ENCODE data around the gene OR14K1. TPM values are rescaled to one million over a fixed set of nuclear protein-coding genes. Genes with fewer than 3 reads are reported as not detected.
"Not testable (repeated sequence)": the region's sequence is repeated elsewhere in the genome, so short reads cannot be mapped to it uniquely, and the experiment has no call there.

OR14K1 gene
- total RNA-seq, 1 experiment from 2014 or later = not detected

GRCh38 chr1:247749870-247750269 lies 11.5 kb downstream of the OR14K1 start:
- Histone ChIP-seq H3K36me3 (ENCODE audit: control insufficient read depth, insufficient read depth, low read length) (no peaks in the 10 kb centered on the region), H3K27me3 (replicated peaks; ENCODE audit: control insufficient read depth, insufficient read depth, low read length) (no peaks in the 10 kb centered on the region), H3K4me1 (no peaks in the 10 kb centered on the region), H3K9me3 (no peaks in the 10 kb centered on the region), H3K4me3 (ENCODE audit: low read depth, low read length) (no peak overlapping the region)
- H3K4me3 Mint-ChIP-seq (ENCODE audit: unreplicated experiment) = no peak overlapping the region
- intact Hi-C loops (cut with micrococcal nuclease; ENCODE audit: unreplicated experiment) = no loop called here
- no peaks in the 10 kb centered on the region for H3K36me3 Mint-ChIP-seq (ENCODE audit: insufficient read depth, unreplicated experiment)
- H3K27me3 Mint-ChIP-seq (ENCODE audit: insufficient read depth, unreplicated experiment) = no peaks in the 10 kb centered on the region
- H3K27ac Mint-ChIP-seq (ENCODE audit: unreplicated experiment) = no peak overlapping the region
- TF ChIP-seq CTCF (IDR thresholded peaks at IDR 0.05; ENCODE audit: insufficient read depth in 1 of 2, low read depth in 1 of 2, low read length in 1 of 2, severe bottlenecking in 1 of 2, unreplicated experiment in 1 of 2) = no peak
- CTCF ChIA-PET = no interaction called here
- DNase-seq = no peak
- POLR2A ChIA-PET = no interaction called here
- peaks cover 11% of the 10 kb centered on the region for H3K9me3 Mint-ChIP-seq (ENCODE audit: unreplicated experiment)
- no TSS peak for BruUV-seq (replicated peaks)
- no peaks in the 10 kb centered on the region for H3K4me1 Mint-ChIP-seq (ENCODE audit: low read depth, unreplicated experiment)

GRCh38 chr1:247754311-247754710 lies 15.9 kb downstream of the OR14K1 start:
- intact Hi-C loops (cut with micrococcal nuclease; ENCODE audit: unreplicated experiment); H3K4me1 ChIP-seq; H3K9me3 ChIP-seq; H3K4me1 Mint-ChIP-seq (ENCODE audit: low read depth, unreplicated experiment); H3K4me3 ChIP-seq (ENCODE audit: low read depth, low read length); DNase-seq; CTCF ChIA-PET; H3K27me3 ChIP-seq (replicated peaks; ENCODE audit: control insufficient read depth, insufficient read depth, low read length); H3K27ac Mint-ChIP-seq (ENCODE audit: unreplicated experiment); H3K4me3 Mint-ChIP-seq (ENCODE audit: unreplicated experiment); H3K36me3 Mint-ChIP-seq (ENCODE audit: insufficient read depth, unreplicated experiment); POLR2A ChIA-PET; H3K27me3 Mint-ChIP-seq (ENCODE audit: insufficient read depth, unreplicated experiment); BruUV-seq (replicated peaks); H3K36me3 ChIP-seq (ENCODE audit: control insufficient read depth, insufficient read depth, low read length): not testable (repeated sequence)
- H3K9me3 Mint-ChIP-seq (ENCODE audit: unreplicated experiment) = peaks cover 23% of the 10 kb centered on the region

GRCh38 chr1:247760456-247760855 lies 22.0 kb downstream of the OR14K1 start, which contains the start of gene OR1C1:
Gene OR1C1 (minus strand): TSS chr1:247760556. CDS start chr1:247758406, 2,150 bp downstream.
- H3K4me1 Mint-ChIP-seq (ENCODE audit: low read depth, unreplicated experiment) = no peaks in the 10 kb centered on the region
- no peak for TF ChIP-seq CTCF (IDR thresholded peaks at IDR 0.05; ENCODE audit: insufficient read depth in 1 of 2, low read depth in 1 of 2, low read length in 1 of 2, severe bottlenecking in 1 of 2, unreplicated experiment in 1 of 2)
- H3K27me3 Mint-ChIP-seq (ENCODE audit: insufficient read depth, unreplicated experiment) = no peaks in the 10 kb centered on the region
- Histone ChIP-seq H3K4me3 (ENCODE audit: low read depth, low read length) (no peak within 1 kb of the TSS), H3K4me1 (no peaks in the 10 kb centered on the region), H3K27me3 (replicated peaks; ENCODE audit: control insufficient read depth, insufficient read depth, low read length) (no peaks in the 10 kb centered on the region), H3K9me3 (no peaks in the 10 kb centered on the region), H3K36me3 (ENCODE audit: control insufficient read depth, insufficient read depth, low read length) (no peaks in the 10 kb centered on the region)
- ChIA-PET POLR2A (no interaction called here), CTCF (no interaction called here)
- peaks cover 12% of the 10 kb centered on the region for H3K9me3 Mint-ChIP-seq (ENCODE audit: unreplicated experiment)
- intact Hi-C loops (cut with micrococcal nuclease; ENCODE audit: unreplicated experiment) = no loop called here
- BruUV-seq (replicated peaks) = no TSS peak
- no peak within 1 kb of the TSS for H3K27ac Mint-ChIP-seq (ENCODE audit: unreplicated experiment)
- no peak within 1 kb of the TSS for H3K4me3 Mint-ChIP-seq (ENCODE audit: unreplicated experiment)
- no peak for DNase-seq
- no peaks in the 10 kb centered on the region for H3K36me3 Mint-ChIP-seq (ENCODE audit: insufficient read depth, unreplicated experiment)

GRCh38 chr1:247769603-247770002 lies 31.2 kb downstream of the OR14K1 start:
- Histone ChIP-seq H3K4me3 (ENCODE audit: low read depth, low read length) (no peak overlapping the region), H3K36me3 (ENCODE audit: control insufficient read depth, insufficient read depth, low read length) (no peaks in the 10 kb centered on the region), H3K4me1 (no peaks in the 10 kb centered on the region), H3K27me3 (replicated peaks; ENCODE audit: control insufficient read depth, insufficient read depth, low read length) (no peaks in the 10 kb centered on the region), H3K9me3 (no peaks in the 10 kb centered on the region)
- Mint-ChIP-seq H3K27me3 (ENCODE audit: insufficient read depth, unreplicated experiment) (no peaks in the 10 kb centered on the region), H3K9me3 (ENCODE audit: unreplicated experiment) (no peaks in the 10 kb centered on the region), H3K27ac (ENCODE audit: unreplicated experiment) (no peak overlapping the region), H3K4me1 (ENCODE audit: low read depth, unreplicated experiment) (no peaks in the 10 kb centered on the region), H3K4me3 (ENCODE audit: unreplicated experiment) (no peak overlapping the region), H3K36me3 (ENCODE audit: insufficient read depth, unreplicated experiment) (no peaks in the 10 kb centered on the region)
- TF ChIP-seq CTCF (IDR thresholded peaks at IDR 0.05; ENCODE audit: insufficient read depth in 1 of 2, low read depth in 1 of 2, low read length in 1 of 2, severe bottlenecking in 1 of 2, unreplicated experiment in 1 of 2) = no peak
- POLR2A ChIA-PET = no interaction called here
- no peak for DNase-seq
- intact Hi-C loops (cut with micrococcal nuclease; ENCODE audit: unreplicated experiment) = no loop called here
- no TSS peak for BruUV-seq (replicated peaks)
- CTCF ChIA-PET = no interaction called here

Measured in Caco-2 (cell line).